Smooth muscle cell (in vitro differentiated cells): ENCODE results near the gene HOXD12. TPM values are rescaled to one million over a fixed set of nuclear protein-coding genes. Genes with fewer than 3 reads are reported as not detected.

ENCODE experiments used
- DNase-seq: peaks from one replicate; lab custom pipeline; 2025; ENCODE audit not compliant: unreplicated experiment; lab: John Stamatoyannopoulos, UW
- H2AFZ ChIP-seq: fragments of 200-600 bp; sonication (generic); 2 replicates; pipeline ENCODE4 v1.6.0; 2016; ENCODE audit warnings: antibody characterized with exemption, low read depth, mild to moderate bottlenecking
- H3F3A ChIP-seq: fragments of 200-600 bp; sonication (generic); 2 replicates; pipeline ENCODE4 v1.6.0; 2017; ENCODE audit warnings: antibody characterized with exemption, low read depth
- H3K27ac ChIP-seq: fragments of 200-600 bp; sonication (generic); 2 replicates; pipeline ENCODE4 v1.5.1; 2016; ENCODE audit warnings: low read depth, mild to moderate bottlenecking
- H3K27me3 ChIP-seq: fragments of 200-600 bp; sonication (generic); 2 replicates; pipeline ENCODE4 v1.6.1; 2016; ENCODE audit warnings: low read depth, mild to moderate bottlenecking
- H3K36me3 ChIP-seq: fragments of 200-600 bp; sonication (generic); 2 replicates; pipeline ENCODE4 v1.5.1; 2016; ENCODE audit warnings: low read depth
- H3K4me1 ChIP-seq: fragments of 200-600 bp; sonication (generic); 2 replicates; pipeline ENCODE4 v1.5.1; 2016; ENCODE audit warnings: low read depth
- H3K4me2 ChIP-seq: fragments of 200-600 bp; sonication (generic); 2 replicates; pipeline ENCODE4 v1.6.0; 2016; ENCODE audit warnings: mild to moderate bottlenecking
- H3K4me3 ChIP-seq: fragments of 200-600 bp; sonication (generic); 2 replicates; pipeline ENCODE4 v1.5.1; 2016; ENCODE audit warnings: mild to moderate bottlenecking
- H3K79me2 ChIP-seq: fragments of 200-600 bp; sonication (generic); 2 replicates; pipeline ENCODE4 v1.6.0; 2016; ENCODE audit warnings: low read depth, mild to moderate bottlenecking
- H3K9ac ChIP-seq: fragments of 200-600 bp; sonication (generic); 2 replicates; pipeline ENCODE4 v1.6.0; 2016; ENCODE audit warnings: low read depth
- H3K9me3 ChIP-seq: fragments of 200-600 bp; sonication (generic); replicated peaks from 2 replicates; pipeline ENCODE4 v1.5.1; 2016; ENCODE audit warnings: low read depth
- H4K20me1 ChIP-seq: fragments of 200-600 bp; sonication (generic); 2 replicates; pipeline ENCODE4 v1.6.0; 2016; ENCODE audit warnings: low read depth
- WGBS: methylation state at CpG from one replicate; pipeline ENCODE4 v1.1.7; 2016; ENCODE audit warnings: low lambda C conversion rate; 5-methylcytosine and 5-hydroxymethylcytosine counted together
- polyA plus RNA-seq: library from polyadenylated mRNA; unstranded; fragments of >200 nt; fragmentation: Nextera tagmentation; extraction: Ambion mirVana; gene quantifications from 2 replicates; pipeline ENCODE4 v1.2.1, GENCODE V29; 2016
- total RNA-seq: library from RNA; depleted of rRNA; stranded (reverse); fragments of >200 nt; gene quantifications from 2 replicates; pipeline ENCODE4 v1.2.3, GENCODE V29; 2014
- TF ChIP-seq, protein P1 (sequence below): fragments of 200-600 bp; sonication (generic); IDR thresholded peaks from 2 replicates; pipeline ENCODE4 v1.5.1; 2017; ENCODE audit warnings: borderline replicate concordance, mild to moderate bottlenecking, antibody characterized with exemption; ENCODE audit not compliant: insufficient read depth, poor library complexity, severe bottlenecking

HOXD12 gene
- total and polyA plus RNA-seq, 2 experiments from 2014 or later, result not detected

DNA sequence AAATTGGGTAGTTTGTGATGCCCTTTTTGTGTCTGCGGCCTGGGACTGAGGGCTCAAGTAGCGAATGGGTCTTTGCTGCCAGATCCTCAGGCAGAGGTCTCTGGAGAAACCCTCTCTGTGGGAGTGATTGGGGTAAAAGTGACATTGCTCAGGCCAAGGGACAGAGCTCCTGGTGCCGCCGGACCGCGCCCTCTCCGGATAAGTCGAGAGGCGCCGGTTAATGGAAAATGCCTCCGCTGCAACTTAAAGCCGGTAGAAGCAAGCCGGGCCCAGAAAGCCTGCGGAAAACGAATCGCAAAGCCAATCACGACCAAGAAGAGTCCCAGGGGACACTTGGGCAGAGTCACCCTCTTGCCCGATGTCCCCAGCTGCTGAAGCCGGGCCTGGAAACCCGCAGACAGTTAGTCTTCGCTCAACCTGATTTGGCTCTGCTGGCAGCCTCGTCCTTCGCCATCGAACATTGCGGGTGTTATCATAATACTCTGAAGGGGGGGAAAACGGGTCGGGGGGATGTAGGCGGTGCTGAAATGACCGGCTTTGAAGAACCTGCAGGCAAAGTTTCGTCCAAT, 352 bp upstream of the HOXD12 start:
- TF ChIP-seq, protein P1, sequence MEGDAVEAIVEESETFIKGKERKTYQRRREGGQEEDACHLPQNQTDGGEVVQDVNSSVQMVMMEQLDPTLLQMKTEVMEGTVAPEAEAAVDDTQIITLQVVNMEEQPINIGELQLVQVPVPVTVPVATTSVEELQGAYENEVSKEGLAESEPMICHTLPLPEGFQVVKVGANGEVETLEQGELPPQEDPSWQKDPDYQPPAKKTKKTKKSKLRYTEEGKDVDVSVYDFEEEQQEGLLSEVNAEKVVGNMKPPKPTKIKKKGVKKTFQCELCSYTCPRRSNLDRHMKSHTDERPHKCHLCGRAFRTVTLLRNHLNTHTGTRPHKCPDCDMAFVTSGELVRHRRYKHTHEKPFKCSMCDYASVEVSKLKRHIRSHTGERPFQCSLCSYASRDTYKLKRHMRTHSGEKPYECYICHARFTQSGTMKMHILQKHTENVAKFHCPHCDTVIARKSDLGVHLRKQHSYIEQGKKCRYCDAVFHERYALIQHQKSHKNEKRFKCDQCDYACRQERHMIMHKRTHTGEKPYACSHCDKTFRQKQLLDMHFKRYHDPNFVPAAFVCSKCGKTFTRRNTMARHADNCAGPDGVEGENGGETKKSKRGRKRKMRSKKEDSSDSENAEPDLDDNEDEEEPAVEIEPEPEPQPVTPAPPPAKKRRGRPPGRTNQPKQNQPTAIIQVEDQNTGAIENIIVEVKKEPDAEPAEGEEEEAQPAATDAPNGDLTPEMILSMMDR, result no peak
- Histone ChIP-seq H4K20me1 (no peaks in the 10 kb centered on the region), H3F3A (peaks cover 3% of the 10 kb centered on the region), H3K9me3 (no peaks in the 10 kb centered on the region), H3K27ac (no peak overlapping the region), H3K36me3 (no peaks in the 10 kb centered on the region), H2AFZ (peak overlapping the region; percentile 31), H3K4me2 (peak overlapping the region; percentile 96), H3K9ac (no peak overlapping the region), H3K79me2 (no peaks in the 10 kb centered on the region), H3K4me3 (peak overlapping the region; percentile 58), H3K27me3 (peaks cover 96% of the 10 kb centered on the region), H3K4me1 (no peaks in the 10 kb centered on the region)
- DNase-seq, result no peak
- 10% methylated on average over 30 of the region's 30 CpGs for WGBS

- Histone ChIP-seq H3K27ac (no peak overlapping the region), H3K9ac (no peak overlapping the region)
These were observed 1.0 kb downstream of the HOXD12 start for GRCh38 chr2:176100547-176101140.

GRCh38 chr2:176101216-176101830, 1.7 kb downstream of the HOXD12 start:
- peaks cover 9% of the 10 kb centered on the region for H3K79me2 ChIP-seq
- peaks cover 96% of the 10 kb centered on the region for H3K27me3 ChIP-seq
- peak overlapping the region; percentile 58 for H3K4me3 ChIP-seq
- H4K20me1 ChIP-seq, result no peaks in the 10 kb centered on the region
- TF ChIP-seq, protein P1, result no peak
- no peak overlapping the region for H2AFZ ChIP-seq
- DNase-seq, result no peak
- no peak overlapping the region for H3K9ac ChIP-seq
- no peaks in the 10 kb centered on the region for H3K4me1 ChIP-seq
- 71% methylated on average over 2 of the region's 2 CpGs for WGBS
- no peak overlapping the region for H3K4me2 ChIP-seq
- H3K9me3 ChIP-seq, result no peaks in the 10 kb centered on the region
- peaks cover 3% of the 10 kb centered on the region for H3F3A ChIP-seq
- no peaks in the 10 kb centered on the region for H3K36me3 ChIP-seq
- no peak overlapping the region for H3K27ac ChIP-seq

More at GRCh38 chr2:176100547-176101140, 1.0 kb downstream of the HOXD12 start:
- no peak overlapping the region for H3K4me2 ChIP-seq
- TF ChIP-seq, protein P1, result no peak
- peaks cover 2% of the 10 kb centered on the region for H3K79me2 ChIP-seq
- no peak for DNase-seq
- H3K9me3 ChIP-seq, result no peaks in the 10 kb centered on the region
- 37% methylated on average over 28 of the region's 28 CpGs for WGBS
- peaks cover 3% of the 10 kb centered on the region for H3F3A ChIP-seq
- peaks cover 96% of the 10 kb centered on the region for H3K27me3 ChIP-seq
- no peak overlapping the region for H2AFZ ChIP-seq
- H4K20me1 ChIP-seq, result no peaks in the 10 kb centered on the region
- no peaks in the 10 kb centered on the region for H3K4me1 ChIP-seq
- H3K4me3 ChIP-seq, result peak overlapping the region; percentile 58
- H3K36me3 ChIP-seq, result no peaks in the 10 kb centered on the region

DNA sequence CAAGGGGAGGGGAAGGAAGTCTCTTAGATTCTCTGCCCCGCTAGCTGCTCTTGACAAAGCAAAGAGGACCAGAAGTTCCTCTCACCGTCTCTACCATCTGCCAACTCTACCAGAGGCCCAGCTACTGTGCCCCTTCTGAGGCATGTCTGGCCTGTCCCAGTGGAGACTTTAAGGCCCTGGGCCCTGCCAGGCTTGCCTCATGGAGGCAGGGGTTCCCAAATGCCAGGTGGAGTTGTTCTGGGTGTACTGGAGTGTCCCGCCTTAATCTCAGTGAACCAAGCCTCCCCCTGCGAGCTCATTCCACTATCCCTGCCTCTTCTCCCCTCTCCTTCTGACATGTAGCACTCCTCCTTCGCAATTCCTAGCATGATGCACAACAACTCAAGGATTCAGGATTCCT, 2.2 kb downstream of the HOXD12 start:
- peaks cover 11% of the 10 kb centered on the region for H3K79me2 ChIP-seq
- no peaks in the 10 kb centered on the region for H3K36me3 ChIP-seq
- no peak overlapping the region for H3K9ac ChIP-seq
- no peak overlapping the region for H2AFZ ChIP-seq
- H3K9me3 ChIP-seq, result no peaks in the 10 kb centered on the region
- H4K20me1 ChIP-seq, result peaks cover 2% of the 10 kb centered on the region
- H3F3A ChIP-seq, result peaks cover 3% of the 10 kb centered on the region
- no peaks in the 10 kb centered on the region for H3K4me1 ChIP-seq
- TF ChIP-seq, protein P1, result no peak
- H3K27me3 ChIP-seq, result peaks cover 96% of the 10 kb centered on the region
- WGBS, result 82% methylated on average over 5 of the region's 5 CpGs
- peak overlapping the region; percentile 58 for H3K4me3 ChIP-seq
- H3K4me2 ChIP-seq, result no peak overlapping the region
- H3K27ac ChIP-seq, result no peak overlapping the region
- DNase-seq, result no peak
